H9 (cell line): ENCODE measurements around the gene ENC1. TPM values are rescaled to one million over a fixed set of nuclear protein-coding genes. Genes with fewer than 3 reads are reported as not detected.

Experiments
- DNase-seq: peaks from one replicate; pipeline ENCODE4 v3.0.0-alpha.2; 2017
- H2AFZ ChIP-seq: one replicate; pipeline ENCODE4 v1.6.1; 2013; ENCODE audit warnings: mild to moderate bottlenecking, low read length, control low read depth, moderate library complexity
- H2AK5ac ChIP-seq: 2 replicates; pipeline ENCODE4 v1.6.1; 2013; ENCODE audit warnings: low read length, control low read depth, mixed read lengths; ENCODE audit not compliant: insufficient read length
- H2BK120ac ChIP-seq: one replicate; pipeline ENCODE4 v1.6.1; 2013; ENCODE audit warnings: low read depth, mild to moderate bottlenecking, low read length, control low read depth, inconsistent platforms; ENCODE audit not compliant: poor library complexity, severe bottlenecking
- H2BK12ac ChIP-seq: 2 replicates; pipeline ENCODE4 v1.6.1; 2013; ENCODE audit warnings: low read length, control low read depth, mixed read lengths, low read depth; ENCODE audit not compliant: insufficient read length
- H2BK15ac ChIP-seq: 2 replicates; pipeline ENCODE4 v1.6.1; 2013; ENCODE audit warnings: low read depth, low read length, control low read depth
- H2BK20ac ChIP-seq: one replicate; pipeline ENCODE4 v1.6.1; 2013; ENCODE audit warnings: low read depth, mild to moderate bottlenecking, low read length, control low read depth, inconsistent platforms; ENCODE audit not compliant: poor library complexity, severe bottlenecking
- H2BK5ac ChIP-seq: 2 replicates; pipeline ENCODE4 v1.6.1; 2013; ENCODE audit warnings: low read length, control low read depth, mixed read lengths; ENCODE audit not compliant: insufficient read length
- H3K14ac ChIP-seq: 2 replicates; pipeline ENCODE4 v1.6.1; 2013; ENCODE audit warnings: low read length, control low read depth; ENCODE audit not compliant: insufficient read depth
- H3K18ac ChIP-seq: 2 replicates; pipeline ENCODE4 v1.6.1; 2013; ENCODE audit warnings: low read depth, mild to moderate bottlenecking, mixed read lengths, low read length, control low read depth; ENCODE audit not compliant: insufficient read length
- H3K23ac ChIP-seq: 2 replicates; pipeline ENCODE4 v1.6.1; 2013; ENCODE audit warnings: low read length, control low read depth, mixed read lengths, low read depth; ENCODE audit not compliant: insufficient read length
- H3K23me2 ChIP-seq: 2 replicates; pipeline ENCODE4 v1.6.1; 2013; ENCODE audit warnings: low read depth, mild to moderate bottlenecking, mixed read lengths, low read length, control low read depth; ENCODE audit not compliant: insufficient read length, poor library complexity, severe bottlenecking
- H3K27ac ChIP-seq: 2 replicates; pipeline ENCODE4 v1.5.1; 2013; ENCODE audit warnings: low read length, control low read depth, mixed read lengths, low read depth; ENCODE audit not compliant: insufficient read length
- H3K27me3 ChIP-seq: 2 replicates; pipeline ENCODE4 v1.6.1; 2013; ENCODE audit warnings: low read length, control low read depth, inconsistent platforms; ENCODE audit not compliant: insufficient read depth
- H3K4ac ChIP-seq: 2 replicates; pipeline ENCODE4 v1.6.1; 2013; ENCODE audit warnings: low read depth, mild to moderate bottlenecking, control low read depth, inconsistent platforms, low read length, moderate library complexity
- H3K4me1 ChIP-seq: 2 replicates; pipeline ENCODE4 v1.6.1; 2013; ENCODE audit warnings: low read length, control low read depth, inconsistent platforms; ENCODE audit not compliant: insufficient read depth
- H3K4me2 ChIP-seq: 2 replicates; pipeline ENCODE4 v1.6.1; 2013; ENCODE audit warnings: low read length, control low read depth, mixed read lengths; ENCODE audit not compliant: insufficient read length, insufficient read depth
- H3K56ac ChIP-seq: 2 replicates; pipeline ENCODE4 v1.6.1; 2013; ENCODE audit warnings: low read depth, mild to moderate bottlenecking, mixed read lengths, low read length, control low read depth; ENCODE audit not compliant: insufficient read length
- H3K79me1 ChIP-seq: 2 replicates; pipeline ENCODE4 v1.6.1; 2013; ENCODE audit warnings: low read depth, mild to moderate bottlenecking, moderate library complexity, low read length, control low read depth, inconsistent platforms; ENCODE audit not compliant: insufficient read depth, poor library complexity, severe bottlenecking
- H3K79me2 ChIP-seq: 2 replicates; pipeline ENCODE4 v1.6.1; 2013; ENCODE audit warnings: low read length, control low read depth, inconsistent platforms; ENCODE audit not compliant: insufficient read depth
- H3K9ac ChIP-seq: 2 replicates; pipeline ENCODE4 v1.6.1; 2013; ENCODE audit warnings: low read length, control low read depth, mixed read lengths; ENCODE audit not compliant: insufficient read length; ENCODE audit errors: extremely low read depth
- H3K9me3 ChIP-seq: one replicate; pipeline ENCODE4 v1.6.1; 2013; ENCODE audit warnings: low read depth, low read length, inconsistent platforms; ENCODE audit not compliant: control insufficient read depth
- H3T11ph ChIP-seq: one replicate; pipeline ENCODE4 v1.6.1; 2013; ENCODE audit warnings: mild to moderate bottlenecking, low read length, control low read depth, inconsistent platforms
- H4K20me1 ChIP-seq: one replicate; pipeline ENCODE4 v1.6.1; 2013; ENCODE audit not compliant: control insufficient read depth, insufficient read length, insufficient read depth
- H4K5ac ChIP-seq: 2 replicates; pipeline ENCODE4 v1.6.1; 2013; ENCODE audit warnings: low read depth, mild to moderate bottlenecking, mixed read lengths, low read length, control low read depth; ENCODE audit not compliant: insufficient read length
- H4K8ac ChIP-seq: replicated peaks from 2 replicates; pipeline ENCODE4 v1.6.1; 2013; ENCODE audit warnings: low read length, control low read depth, mixed read lengths, low read depth; ENCODE audit not compliant: insufficient read length
- H4K91ac ChIP-seq: 2 replicates; pipeline ENCODE4 v1.6.1; 2013; ENCODE audit warnings: low read depth, mild to moderate bottlenecking, moderate library complexity, mixed read lengths, low read length, control low read depth; ENCODE audit not compliant: insufficient read length
- H3K27ac Mint-ChIP-seq, 3 experiments: 2 replicates in 2 of 3; 3 replicates in 1 of 3; pipeline ENCODE4 v1.8.0; 2020 to 2021; ENCODE audit warnings: mixed read lengths in 3 of 3, mild to moderate bottlenecking in 1 of 3, moderate library complexity in 1 of 3
- H3K27me3 Mint-ChIP-seq: 2 replicates; pipeline ENCODE4 v1.8.0; 2021; ENCODE audit warnings: low read depth, mild to moderate bottlenecking, moderate library complexity, mixed read lengths
- H3K36me3 Mint-ChIP-seq, 3 experiments: 2 replicates in 2 of 3; 3 replicates in 1 of 3; pipeline ENCODE4 v1.8.0; 2020 to 2021; ENCODE audit warnings: low read depth in 3 of 3, mixed read lengths in 3 of 3; ENCODE audit not compliant: insufficient read depth in 1 of 3
- H3K4me1 Mint-ChIP-seq, 2 experiments: 2 replicates each; pipeline ENCODE4 v1.8.0; 2020; ENCODE audit warnings: mixed read lengths in 2 of 2
- H3K4me3 Mint-ChIP-seq, 2 experiments: 2 replicates in 1 of 2; 3 replicates in 1 of 2; pipeline ENCODE4 v1.8.0; 2020 to 2021; ENCODE audit warnings: mild to moderate bottlenecking in 2 of 2, mixed read lengths in 2 of 2, moderate library complexity in 1 of 2
- H3K9me3 Mint-ChIP-seq, 2 experiments: 2 replicates in 1 of 2; 3 replicates in 1 of 2; pipeline ENCODE4 v1.8.0; 2020; ENCODE audit warnings: mild to moderate bottlenecking in 2 of 2, mixed read lengths in 2 of 2, moderate library complexity in 1 of 2
- WGBS: extraction: QIAGEN DNeasy Blood & Tissue Kit; methylation state at CpG from one replicate; pipeline ENCODE4 v1.1.7; 2013; ENCODE audit warnings: missing lambda C conversion rate, low lambda C conversion rate, mixed read lengths; ENCODE audit not compliant: insufficient read length; ENCODE audit errors: extremely low coverage; 5-methylcytosine and 5-hydroxymethylcytosine counted together
- total RNA-seq: library from RNA; stranded (reverse); gene quantifications from 2 replicates; pipeline ENCODE4 v1.2.1, GENCODE V29; 2021
- TF ChIP-seq, protein P1 (sequence below): fragments of 200-600 bp; sonication (generic); conservative IDR thresholded peaks from 3 replicates; pipeline ENCODE4 v1.8.0; 2021; ENCODE audit warnings: antibody characterized with exemption, mild to moderate bottlenecking

Gene ENC1
- total RNA-seq, 1 experiment from 2014 or later = 14.4 TPM

- no peak overlapping the region for H3K4ac ChIP-seq
Measured at GRCh38 chr5:74578356-74579044, 62.0 kb downstream of the ENC1 start.

More at GRCh38 chr5:74578356-74579044, 62.0 kb downstream of the ENC1 start:
- no peaks in the 10 kb centered on the region for H3K79me2 ChIP-seq
- Mint-ChIP-seq H3K36me3 (no peaks in the 10 kb centered on the region), H3K4me1 (peaks cover 0 to 5% of the 10 kb centered on the region in 2 experiments; a peak in 2 of 4 replicates), H3K27ac (no peak overlapping the region), H3K4me3 (no peak overlapping the region), H3K27me3 (no peaks in the 10 kb centered on the region), H3K9me3 (no peaks in the 10 kb centered on the region)
- no peak overlapping the region for H2BK12ac ChIP-seq
- H3K4me1 ChIP-seq = no peaks in the 10 kb centered on the region
- H2BK20ac ChIP-seq = no peak overlapping the region
- H4K91ac ChIP-seq = no peak overlapping the region
- H2BK120ac ChIP-seq = no peak overlapping the region
- H4K20me1 ChIP-seq = no peaks in the 10 kb centered on the region
- no CpG with 5 or more reads among the region's 7 CpGs for WGBS
- H3K9ac ChIP-seq = no peak overlapping the region
- H3K56ac ChIP-seq = no peak overlapping the region
- H3K4me2 ChIP-seq = no peak overlapping the region
- TF ChIP-seq, protein P1, sequence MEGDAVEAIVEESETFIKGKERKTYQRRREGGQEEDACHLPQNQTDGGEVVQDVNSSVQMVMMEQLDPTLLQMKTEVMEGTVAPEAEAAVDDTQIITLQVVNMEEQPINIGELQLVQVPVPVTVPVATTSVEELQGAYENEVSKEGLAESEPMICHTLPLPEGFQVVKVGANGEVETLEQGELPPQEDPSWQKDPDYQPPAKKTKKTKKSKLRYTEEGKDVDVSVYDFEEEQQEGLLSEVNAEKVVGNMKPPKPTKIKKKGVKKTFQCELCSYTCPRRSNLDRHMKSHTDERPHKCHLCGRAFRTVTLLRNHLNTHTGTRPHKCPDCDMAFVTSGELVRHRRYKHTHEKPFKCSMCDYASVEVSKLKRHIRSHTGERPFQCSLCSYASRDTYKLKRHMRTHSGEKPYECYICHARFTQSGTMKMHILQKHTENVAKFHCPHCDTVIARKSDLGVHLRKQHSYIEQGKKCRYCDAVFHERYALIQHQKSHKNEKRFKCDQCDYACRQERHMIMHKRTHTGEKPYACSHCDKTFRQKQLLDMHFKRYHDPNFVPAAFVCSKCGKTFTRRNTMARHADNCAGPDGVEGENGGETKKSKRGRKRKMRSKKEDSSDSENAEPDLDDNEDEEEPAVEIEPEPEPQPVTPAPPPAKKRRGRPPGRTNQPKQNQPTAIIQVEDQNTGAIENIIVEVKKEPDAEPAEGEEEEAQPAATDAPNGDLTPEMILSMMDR = no peak
- H2AFZ ChIP-seq = no peak overlapping the region
- H2AK5ac ChIP-seq = no peak overlapping the region
- H3T11ph ChIP-seq = no peak overlapping the region
- no peaks in the 10 kb centered on the region for H3K79me1 ChIP-seq
- no peak overlapping the region for H4K8ac ChIP-seq
- no peaks in the 10 kb centered on the region for H3K27me3 ChIP-seq
- no peak overlapping the region for H3K27ac ChIP-seq
- no peak overlapping the region for H3K23ac ChIP-seq
- no peak overlapping the region for H2BK5ac ChIP-seq
- no peak overlapping the region for H3K18ac ChIP-seq
- no peak overlapping the region for H2BK15ac ChIP-seq
- no peak overlapping the region for H3K14ac ChIP-seq
- DNase-seq = no peak
- no peak overlapping the region for H4K5ac ChIP-seq
- no peaks in the 10 kb centered on the region for H3K9me3 ChIP-seq
- H3K23me2 ChIP-seq = no peaks in the 10 kb centered on the region

Other genes with a start within 250 kb of the ENC1 start
- 53.7 and 56.3 TPM in 2 replicates for gene HEXB, start 44.5 kb upstream of the ENC1 start, total RNA-seq
- gene GFM2, start 126.4 kb upstream of the ENC1 start, total RNA-seq = 29.8 and 30.0 TPM in 2 replicates
- 59.9 and 72.0 TPM in 2 replicates for gene NSA2, start 126.5 kb upstream of the ENC1 start, total RNA-seq
- gene FAM169A, start 225.7 kb upstream of the ENC1 start, total RNA-seq = 63.1 and 67.7 TPM in 2 replicates